ENCODE results near the gene VPS33A.
"Not testable (repeated sequence)": the region's sequence is repeated elsewhere in the genome, so short reads cannot be mapped to it uniquely, and the experiment has no call there.

Gene VPS33A

GRCh38 chr12:122260735-122261134 lies 5.6 kb downstream of the VPS33A start:
- not testable (repeated sequence) for DNase-seq (ENCODE audit: low read depth)

DNA sequence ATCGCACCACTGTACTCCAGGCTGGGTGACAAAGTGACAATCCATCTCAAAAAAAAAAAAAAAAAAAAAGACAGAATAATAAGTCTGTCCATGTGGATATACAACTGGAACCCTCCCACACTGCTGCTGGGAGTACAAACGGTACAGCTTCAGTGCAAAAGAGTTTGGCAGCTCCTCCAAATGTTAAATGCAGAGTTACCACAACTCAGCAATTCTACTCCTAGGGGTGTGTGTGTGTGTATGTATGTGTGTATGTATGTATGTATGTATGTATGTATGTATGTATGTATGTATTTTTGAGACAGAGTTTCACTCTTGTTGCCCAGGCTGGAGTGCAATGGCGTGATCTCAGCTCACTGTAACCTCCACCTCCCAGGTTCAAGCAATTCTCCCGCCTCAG lies 7.4 kb downstream of the VPS33A start:
- H3K4me3 ChIP-seq (ENCODE audit: low read depth, low read length); DNase-seq (ENCODE audit: low read depth): not testable (repeated sequence)

More at GRCh38 chr12:122260735-122261134, 5.6 kb downstream of the VPS33A start:
- not testable (repeated sequence) for H3K4me3 ChIP-seq (ENCODE audit: low read depth, low read length)

DNA sequence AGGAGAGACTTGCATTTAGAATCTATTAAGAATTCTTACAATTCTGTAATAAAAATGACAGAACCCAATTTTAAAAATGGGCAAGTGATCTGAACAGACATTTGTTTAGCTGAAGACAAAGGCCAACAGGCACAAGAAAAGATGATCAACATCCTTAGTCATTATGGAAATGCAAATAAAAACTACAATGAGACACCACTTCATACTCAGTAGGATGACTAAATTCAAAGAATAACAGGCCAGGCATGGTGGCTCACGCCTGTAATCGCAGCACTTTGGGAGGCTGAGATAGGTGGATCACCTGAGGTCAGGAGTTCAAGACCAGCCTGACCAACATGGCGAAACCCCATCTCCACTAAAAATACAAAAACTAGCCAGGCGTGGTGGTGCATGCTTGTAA lies 7.8 kb downstream of the VPS33A start:
- not testable (repeated sequence) for DNase-seq (ENCODE audit: low read depth); H3K4me3 ChIP-seq (ENCODE audit: low read depth, low read length)

GRCh38 chr12:122250536-122250935 lies 15.8 kb downstream of the VPS33A start:
- H3K4me3 ChIP-seq (ENCODE audit: low read depth, low read length): no peak overlapping the region
- DNase-seq (ENCODE audit: low read depth): no peak

- H3K4me3 ChIP-seq (ENCODE audit: low read depth, low read length): no peak overlapping the region
- no peak for DNase-seq (ENCODE audit: low read depth)
These were observed 16.2 kb downstream of the VPS33A start for GRCh38 chr12:122250047-122250446.

- DNase-seq (ENCODE audit: low read depth): no peak
- H3K4me3 ChIP-seq (ENCODE audit: low read depth, low read length): no peak overlapping the region
These were observed 20.7 kb downstream of the VPS33A start for GRCh38 chr12:122245553-122245952.

DNA sequence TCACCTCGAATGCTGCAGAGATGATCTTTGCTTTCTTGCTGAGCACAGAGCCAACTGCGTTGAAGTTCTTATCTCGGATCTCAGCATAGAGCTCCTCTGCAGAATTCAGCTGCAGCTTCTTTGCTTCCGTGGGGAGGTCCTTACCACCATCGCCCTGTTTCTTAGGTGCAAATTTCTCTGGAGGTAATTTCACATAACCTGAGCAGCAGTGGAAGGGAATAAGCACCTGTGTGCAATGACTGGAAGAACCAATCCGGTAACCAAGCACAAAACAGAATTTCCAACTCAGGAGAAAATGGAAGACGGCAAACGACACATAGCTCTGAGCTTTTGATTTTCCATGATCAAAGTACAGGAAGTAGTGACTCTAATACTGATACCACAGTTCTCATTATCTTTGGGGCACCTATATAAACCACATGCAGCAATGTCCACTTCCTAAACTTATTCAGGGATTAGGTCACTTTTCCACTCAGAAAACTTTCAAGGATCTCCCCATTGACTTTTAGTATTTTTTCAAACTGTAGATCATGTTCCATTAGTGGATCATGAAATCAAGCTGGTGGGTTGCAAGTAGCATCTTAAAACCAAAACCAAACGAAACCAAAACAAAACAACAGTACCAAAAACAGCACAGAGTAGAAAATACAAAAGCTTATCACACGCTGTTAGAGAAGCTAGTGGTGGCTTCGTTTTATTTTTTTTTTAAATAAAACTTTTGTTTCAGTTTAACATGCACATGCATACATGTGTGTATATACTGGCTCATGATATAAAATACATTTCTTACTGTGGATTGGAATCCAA lies 21.5 kb downstream of the VPS33A start:
- no peak overlapping the region for H3K4me3 ChIP-seq (ENCODE audit: low read depth, low read length)
- no peak for DNase-seq (ENCODE audit: low read depth)

DNA sequence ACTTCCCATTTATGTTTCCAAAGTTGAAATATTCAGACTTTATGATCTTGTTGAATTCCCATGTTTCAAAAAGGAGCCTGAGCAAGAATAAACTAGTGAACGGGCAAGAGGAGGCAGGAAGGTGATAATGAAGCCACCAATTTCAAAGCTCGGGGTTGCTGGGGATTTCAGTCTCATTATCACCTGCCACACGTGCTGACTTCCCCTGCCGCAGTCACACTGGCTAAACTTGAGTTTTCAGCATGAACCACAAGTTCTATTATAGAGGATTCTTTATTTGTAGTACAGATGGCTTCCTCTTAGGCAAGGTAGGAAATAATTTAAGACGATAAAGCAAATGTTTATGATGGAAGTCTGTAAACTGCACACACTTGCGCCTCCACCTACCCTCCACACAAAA lies 22.3 kb downstream of the VPS33A start:
- no peak overlapping the region for H3K4me3 ChIP-seq (ENCODE audit: low read depth, low read length)

DNA sequence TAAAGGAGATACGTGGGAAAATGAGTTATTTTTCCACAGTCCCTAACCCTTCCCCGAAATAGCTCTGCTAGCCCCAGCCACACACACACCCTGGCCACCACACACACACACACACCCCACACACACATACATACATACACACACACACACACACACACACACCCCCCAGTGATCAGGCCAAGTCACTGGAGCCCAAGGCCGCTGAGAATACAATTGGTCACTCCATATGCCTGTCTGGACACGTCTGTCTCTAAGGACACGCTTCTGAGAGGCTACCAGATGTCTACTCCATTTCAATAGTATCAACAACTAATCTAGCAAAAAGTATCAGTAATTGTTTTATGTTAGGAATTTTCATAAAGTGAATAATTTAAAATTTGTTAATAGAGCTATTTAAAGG lies 27.4 kb downstream of the VPS33A start:
- no peak for DNase-seq (ENCODE audit: low read depth)

More for the DNA sequence above, 22.3 kb downstream of the VPS33A start:
- DNase-seq (ENCODE audit: low read depth): no peak

DNA sequence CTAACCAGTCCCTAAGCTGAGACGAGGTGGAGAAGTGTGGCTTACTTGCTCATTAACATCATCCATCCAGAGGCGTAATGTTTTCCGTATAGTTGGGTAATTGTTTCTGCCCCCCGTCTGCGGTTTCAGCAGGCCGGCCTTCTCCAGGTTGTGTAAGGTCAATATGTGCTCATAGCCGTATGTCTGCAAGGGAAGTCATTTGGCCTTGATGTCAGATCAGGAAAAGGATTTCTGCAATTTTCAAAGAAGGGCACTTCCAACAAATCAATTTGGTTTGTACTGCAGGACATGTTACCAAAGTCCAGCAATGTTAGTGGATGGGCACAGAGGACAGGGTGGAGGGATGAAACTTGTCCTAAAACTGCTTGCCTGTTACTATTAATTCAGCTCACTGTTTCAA lies 30.6 kb downstream of the VPS33A start:
- H3K4me3 ChIP-seq (ENCODE audit: low read depth, low read length): no peak overlapping the region
- DNase-seq (ENCODE audit: low read depth): no peak

More for the DNA sequence above, 27.4 kb downstream of the VPS33A start:
- H3K4me3 ChIP-seq (ENCODE audit: low read depth, low read length): no peak overlapping the region

DNA sequence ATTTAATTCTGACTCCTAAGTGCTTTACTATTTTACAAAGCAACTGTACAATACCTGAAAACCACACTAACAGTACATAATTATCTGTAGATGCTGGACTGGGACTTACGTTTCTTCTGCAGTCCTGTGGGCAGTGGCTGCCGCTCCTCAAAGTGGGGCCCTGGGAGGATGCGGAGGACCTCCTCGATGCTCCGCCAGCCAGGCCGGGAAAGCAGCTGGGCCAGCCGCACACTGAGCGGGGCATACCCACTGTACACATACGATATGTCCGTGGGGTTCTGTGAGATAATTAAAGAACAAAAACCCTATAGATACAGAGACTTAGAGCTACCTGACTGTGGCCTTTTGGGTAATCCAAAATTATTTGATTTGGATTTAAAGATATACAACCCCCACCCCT lies 33.6 kb downstream of the VPS33A start:
- DNase-seq (ENCODE audit: low read depth): no peak

DNA sequence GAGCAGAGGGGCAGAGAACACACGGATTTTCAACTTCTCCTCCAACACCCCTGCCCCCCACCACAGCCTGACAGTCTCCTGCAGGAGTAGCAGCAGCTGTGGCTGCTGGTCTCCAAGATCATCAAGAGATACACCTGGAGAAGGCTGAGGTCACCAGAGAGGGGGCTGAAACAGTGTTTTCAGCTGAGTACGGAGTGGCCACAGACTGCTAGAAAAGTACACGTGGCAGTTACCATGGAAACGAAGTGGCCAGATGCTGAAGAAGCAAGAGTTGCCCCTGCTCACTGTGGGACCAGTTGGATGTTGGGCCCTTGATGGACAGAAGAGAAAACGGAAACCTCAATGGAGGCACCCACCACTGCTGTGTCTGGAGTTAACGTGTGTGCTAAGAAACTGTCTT lies 35.5 kb downstream of the VPS33A start:
- no peak overlapping the region for H3K4me3 ChIP-seq (ENCODE audit: low read depth, low read length)
- no peak for DNase-seq (ENCODE audit: low read depth)

More for the DNA sequence above, 33.6 kb downstream of the VPS33A start:
- no peak overlapping the region for H3K4me3 ChIP-seq (ENCODE audit: low read depth, low read length)

DNA sequence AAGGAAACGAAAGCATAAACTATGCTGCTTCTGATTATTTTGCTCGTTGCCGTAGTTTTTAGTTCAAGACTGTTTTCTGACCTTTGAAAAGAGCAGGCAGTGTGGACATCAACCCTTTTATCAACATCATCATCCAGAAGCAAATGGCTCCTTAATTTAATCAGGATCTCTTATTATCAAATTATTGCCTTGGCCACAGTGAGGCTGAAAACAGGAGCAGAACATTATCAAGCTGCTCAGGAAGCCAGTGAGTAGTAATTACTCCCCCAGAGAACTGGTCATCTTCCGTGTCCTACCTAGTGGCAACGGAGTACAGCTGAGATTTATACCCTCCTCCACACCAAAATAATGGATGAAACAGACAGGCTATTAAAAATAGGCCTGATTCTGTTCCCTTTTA lies 38.2 kb downstream of the VPS33A start:
- H3K4me3 ChIP-seq (ENCODE audit: low read depth, low read length): no peak overlapping the region
- DNase-seq (ENCODE audit: low read depth): no peak

DNA sequence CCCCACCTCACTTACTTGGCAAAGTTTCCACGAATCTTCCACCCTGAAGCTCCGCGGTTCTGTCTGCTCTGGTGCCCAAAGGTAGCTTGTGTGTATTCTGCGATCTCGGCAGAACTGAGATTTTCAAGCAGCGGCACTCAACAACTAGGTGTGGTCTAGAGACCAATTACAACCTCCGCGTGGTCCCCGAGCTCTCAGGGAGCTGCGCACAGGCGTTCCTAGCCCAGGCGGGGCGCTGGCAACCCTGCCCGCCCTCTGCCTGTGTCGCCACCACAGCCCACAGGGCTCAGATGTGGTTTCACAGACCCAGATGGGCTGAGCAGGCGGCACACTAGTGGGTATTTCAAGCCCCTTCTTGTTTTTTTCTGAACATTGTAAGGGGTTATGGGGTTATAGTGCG lies 39.0 kb downstream of the VPS33A start:
- H3K4me3 ChIP-seq (ENCODE audit: low read depth, low read length): no peak overlapping the region
- DNase-seq (ENCODE audit: low read depth): no peak

DNA sequence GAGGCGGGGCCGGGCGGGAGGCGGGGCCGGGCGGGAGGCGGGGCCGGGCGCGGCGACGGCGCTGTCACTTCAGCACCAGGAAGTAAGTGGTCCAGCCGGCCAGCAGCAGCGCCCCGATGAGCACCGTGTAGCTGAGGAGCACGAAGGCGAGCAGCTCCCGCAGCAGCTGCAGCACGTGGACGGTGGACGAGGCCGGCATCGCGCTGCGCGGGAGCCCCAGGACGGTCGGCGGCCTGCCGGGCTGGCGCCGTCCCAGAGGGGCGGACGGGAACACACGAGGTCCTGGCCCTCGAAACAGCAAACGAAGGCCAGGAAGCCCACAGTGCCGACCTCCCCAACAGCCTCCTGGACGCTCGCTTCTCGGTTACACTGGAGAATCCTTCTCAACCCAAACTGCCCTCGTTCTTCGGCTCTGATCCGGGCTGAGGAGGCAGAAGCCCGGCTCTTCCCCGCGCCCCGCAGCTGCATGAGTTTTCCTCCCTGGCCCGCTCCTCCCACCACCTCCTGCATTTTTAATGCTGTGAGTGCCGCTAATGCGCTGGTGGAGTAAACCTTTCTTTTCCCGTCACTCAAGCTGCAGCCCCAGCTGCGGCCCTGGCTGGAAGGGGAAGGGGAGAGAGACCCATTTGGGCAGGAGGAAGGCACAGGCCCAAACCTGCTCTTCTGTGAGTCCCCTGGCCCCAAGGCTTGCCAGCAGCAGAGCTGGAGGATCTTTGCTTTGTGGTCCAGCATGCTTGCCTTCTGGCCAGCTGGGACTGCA lies 39.7 kb downstream of the VPS33A start:
- H3K4me3 ChIP-seq (ENCODE audit: low read depth, low read length): peak overlapping the region; percentile 43
- no peak for DNase-seq (ENCODE audit: low read depth)

DNA sequence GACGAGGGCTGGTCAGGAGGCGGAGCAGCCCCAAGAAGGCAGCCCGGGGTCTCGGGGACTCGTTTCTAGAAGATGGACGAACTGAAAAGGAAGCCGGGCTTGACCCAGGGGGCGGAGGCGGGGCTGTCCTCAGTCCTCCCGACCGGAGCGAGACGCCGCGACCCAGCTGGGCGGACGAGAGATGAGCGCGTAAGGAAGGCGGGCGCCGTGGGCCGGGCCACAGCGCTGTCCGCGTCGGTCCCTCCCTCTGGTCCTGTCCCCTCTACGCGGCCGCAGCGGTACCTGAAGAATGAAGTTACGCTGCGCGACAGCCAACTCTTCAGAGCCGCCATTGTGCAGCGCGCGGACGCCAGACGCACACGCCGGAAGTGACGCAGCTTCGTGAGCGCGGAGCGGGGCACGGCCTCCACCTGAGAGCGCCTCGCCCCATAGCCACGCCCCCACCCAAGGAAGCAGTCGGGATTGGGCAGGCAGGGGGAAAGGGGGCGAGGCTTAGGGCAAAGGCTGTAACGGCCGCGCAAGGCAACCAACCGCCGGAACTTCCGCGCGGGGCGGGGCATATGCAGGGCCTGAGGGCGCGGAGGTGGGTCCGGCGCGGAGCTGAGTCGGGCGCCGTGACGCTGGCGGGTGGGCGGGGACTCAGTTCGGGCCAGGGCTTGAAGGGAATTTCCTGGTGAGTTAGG lies 40.5 kb downstream of the VPS33A start, which contains the start of gene DIABLO:
Gene DIABLO, minus strand, starts transcription at position 370 of the 683 bp plus-strand sequence. Its CDS starts 38 bp downstream, at position 332.
- peak; percentile 98 for DNase-seq (ENCODE audit: low read depth)
- H3K4me3 ChIP-seq (ENCODE audit: low read depth, low read length): peak within 1 kb of the TSS; percentile 96

- no peak overlapping the region for H3K4me3 ChIP-seq (ENCODE audit: low read depth, low read length)
- no peak for DNase-seq (ENCODE audit: low read depth)
These were observed 49.8 kb downstream of the VPS33A start for GRCh38 chr12:122216445-122216844.

DNA sequence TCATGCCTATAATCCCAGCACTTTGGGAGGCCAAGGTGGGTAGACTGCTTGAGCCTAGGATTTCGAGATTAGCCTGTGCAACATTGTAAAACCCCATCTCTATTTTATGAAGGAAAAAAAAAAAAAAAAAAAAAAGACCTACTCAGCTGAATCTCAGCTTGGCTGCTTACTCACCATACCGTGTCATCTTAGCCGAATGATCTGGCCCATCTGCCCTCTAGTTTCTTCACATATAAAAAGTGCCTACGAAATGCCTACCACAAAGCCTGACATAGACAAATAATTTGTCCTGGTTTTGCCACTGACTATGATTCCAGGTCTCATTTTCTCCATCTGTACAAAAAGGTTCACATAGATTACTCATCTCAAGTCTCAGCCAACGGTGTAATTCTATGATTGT lies 50.5 kb downstream of the VPS33A start:
- no peak overlapping the region for H3K4me3 ChIP-seq (ENCODE audit: low read depth, low read length)
- no peak for DNase-seq (ENCODE audit: low read depth)

- no peak for DNase-seq (ENCODE audit: low read depth)
- H3K4me3 ChIP-seq (ENCODE audit: low read depth, low read length): no peak overlapping the region
These were observed 58.0 kb downstream of the VPS33A start for GRCh38 chr12:122208073-122208820.
